Measurements from ENCODE around the gene CDC42EP3. TPM values are rescaled to one million over a fixed set of nuclear protein-coding genes. Genes with fewer than 3 reads are reported as not detected.

CDC42EP3 gene
- total RNA-seq, 1 experiment from 2014 or later, result 50.8 TPM

GRCh38 chr2:37602040-37602439, 69.4 kb downstream of the CDC42EP3 start:
- DNase-seq (ENCODE audit: low read depth in 1 of 2, low spot score in 2 of 2), result no peak
- Histone ChIP-seq H3K27me3 (replicated peaks) (no peaks in the 10 kb centered on the region), H3K4me3 (no peak overlapping the region), H3K27ac (no peak overlapping the region), H3K9me3 (replicated peaks) (no peaks in the 10 kb centered on the region), H3K36me3 (no peaks in the 10 kb centered on the region), H3K4me1 (replicated peaks) (peaks cover 3% of the 10 kb centered on the region; the same call in 1 of the 2 replicates)

DNA sequence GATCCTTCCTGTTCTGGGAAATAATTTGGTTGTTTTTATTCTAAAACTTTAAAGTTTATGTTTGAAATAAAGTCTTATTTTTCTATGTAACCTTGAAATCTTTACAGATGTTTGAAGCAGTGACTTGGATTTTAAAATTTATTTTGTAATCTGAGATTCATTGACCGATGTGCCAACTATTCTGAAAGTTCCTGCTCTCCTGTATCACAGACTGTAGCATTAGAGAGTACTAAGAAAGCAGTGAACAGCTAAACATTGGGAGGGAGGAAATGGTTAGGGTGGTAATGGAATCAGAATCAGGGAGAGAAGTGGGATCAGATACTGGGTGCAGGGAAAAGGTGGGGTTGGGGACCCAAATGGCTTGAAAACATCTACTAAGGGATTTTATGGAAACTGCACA, 69.9 kb downstream of the CDC42EP3 start:
- no peak for DNase-seq (ENCODE audit: low read depth in 1 of 2, low spot score in 2 of 2)
- H3K27ac ChIP-seq, result no peak overlapping the region

DNA sequence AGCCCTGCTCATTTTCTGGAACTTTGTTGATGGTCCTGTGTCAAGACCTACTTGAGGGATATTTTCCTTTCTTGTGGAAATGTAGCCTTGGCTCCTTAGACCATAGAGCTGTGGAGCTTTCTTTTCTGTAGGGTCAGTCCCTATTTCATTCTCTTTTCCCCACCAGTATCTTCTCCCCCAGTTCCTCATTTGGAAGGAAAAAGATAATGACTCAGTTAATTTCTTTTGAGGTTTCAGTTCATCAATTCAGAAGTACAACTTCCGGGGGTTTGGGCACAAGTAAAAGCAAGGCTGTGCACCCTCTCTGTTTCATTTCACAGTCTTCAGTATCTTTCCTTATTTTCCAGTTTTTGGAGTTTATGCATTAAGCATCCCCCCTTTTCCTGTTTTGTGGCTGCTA, 70.7 kb downstream of the CDC42EP3 start:
- Histone ChIP-seq H3K9me3 (replicated peaks) (no peaks in the 10 kb centered on the region), H3K36me3 (no peaks in the 10 kb centered on the region), H3K27me3 (replicated peaks) (no peaks in the 10 kb centered on the region), H3K27ac (no peak overlapping the region), H3K4me3 (no peak overlapping the region), H3K4me1 (replicated peaks) (peaks cover 3% of the 10 kb centered on the region; the same call in 1 of the 2 replicates)
- no peak for DNase-seq (ENCODE audit: low read depth in 1 of 2, low spot score in 2 of 2)

More for the DNA sequence above, 69.9 kb downstream of the CDC42EP3 start:
- H3K9me3 ChIP-seq (replicated peaks), result no peaks in the 10 kb centered on the region
- no peaks in the 10 kb centered on the region for H3K36me3 ChIP-seq
- H3K4me1 ChIP-seq (replicated peaks), result peaks cover 3% of the 10 kb centered on the region; the same call in 1 of the 2 replicates
- H3K27me3 ChIP-seq (replicated peaks), result no peaks in the 10 kb centered on the region
- H3K4me3 ChIP-seq, result no peak overlapping the region

GRCh38 chr2:37599688-37600525, 71.5 kb downstream of the CDC42EP3 start:
- no peak for DNase-seq (ENCODE audit: low read depth in 1 of 2, low spot score in 2 of 2)
- H3K27ac ChIP-seq, result no peak overlapping the region
- no peaks in the 10 kb centered on the region for H3K9me3 ChIP-seq (replicated peaks)
- no peak overlapping the region for H3K4me3 ChIP-seq
- H3K36me3 ChIP-seq, result no peaks in the 10 kb centered on the region
- no peaks in the 10 kb centered on the region for H3K27me3 ChIP-seq (replicated peaks)
- H3K4me1 ChIP-seq (replicated peaks), result peaks cover 3% of the 10 kb centered on the region; the same call in 1 of the 2 replicates

DNA sequence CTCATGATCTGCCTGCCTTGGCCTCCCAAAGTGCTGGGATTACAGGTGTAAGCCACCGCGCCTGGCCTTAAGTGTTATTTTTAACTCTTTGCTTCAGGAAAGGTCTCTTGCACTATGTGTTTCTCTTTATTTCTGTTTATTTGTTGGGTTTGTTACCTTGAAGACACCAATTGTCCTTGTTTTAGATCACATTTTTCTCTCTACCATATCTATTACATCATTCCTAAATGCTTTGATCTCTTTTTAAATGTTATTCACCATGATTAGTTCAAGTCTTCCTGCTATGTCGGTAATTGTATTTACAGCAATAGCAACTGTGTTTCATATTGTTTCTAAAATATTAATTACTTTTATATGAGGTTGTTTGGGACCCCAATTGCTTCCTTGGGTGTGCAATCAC, 77.7 kb downstream of the CDC42EP3 start:
- Histone ChIP-seq H3K4me1 (replicated peaks) (peaks cover 26% of the 10 kb centered on the region), H3K36me3 (no peaks in the 10 kb centered on the region)
- DNase-seq (ENCODE audit: low read depth in 1 of 2, low spot score in 2 of 2), result no peak

GRCh38 chr2:37593024-37593423, 78.4 kb downstream of the CDC42EP3 start:
- H3K9me3 ChIP-seq (replicated peaks), result no peaks in the 10 kb centered on the region
- DNase-seq (ENCODE audit: low read depth in 1 of 2, low spot score in 2 of 2), result no peak
- no peak overlapping the region for H3K4me3 ChIP-seq
- peaks cover 33% of the 10 kb centered on the region for H3K4me1 ChIP-seq (replicated peaks)
- H3K27ac ChIP-seq, result no peak overlapping the region
- H3K27me3 ChIP-seq (replicated peaks), result no peaks in the 10 kb centered on the region
- no peaks in the 10 kb centered on the region for H3K36me3 ChIP-seq

More for the DNA sequence above, 77.7 kb downstream of the CDC42EP3 start:
- Histone ChIP-seq H3K9me3 (replicated peaks) (no peaks in the 10 kb centered on the region), H3K4me3 (no peak overlapping the region), H3K27ac (no peak overlapping the region), H3K27me3 (replicated peaks) (no peaks in the 10 kb centered on the region)
